ENCODE measurements around the gene TTLL8.
A peak's percentile ranks its signal among the peaks of the same experiment; 100 is the strongest.

TTLL8 gene

GRCh38 chr22:50014655-50015401, 43.3 kb downstream of the TTLL8 start:
- DNase-seq = peak in 2 of 3 donors; percentile 42 to 45
- H3K27me3 ChIP-seq (replicated peaks in 2 of 5; ENCODE audit: control insufficient read depth in 4 of 5, insufficient read depth in 5 of 5, low read length in 4 of 5) = peaks cover 0 to 51% (median 9%) of the 10 kb centered on the region in 5 experiments
- POLR2A ChIA-PET = interaction anchor here (0.6 kb wide), 1 partner anchor 94 kb away, joined by 3 read pairs; no protein-coding TSS in a partner anchor
- WGBS (ENCODE audit: insufficient coverage) = 3% methylated on average over 68 of the region's 91 CpGs
- no peaks in the 10 kb centered on the region for H3K9me3 ChIP-seq (ENCODE audit: control extremely low read depth in 1 of 5, control insufficient read depth in 4 of 5, insufficient read depth in 2 of 5, low read depth in 1 of 5, low read length in 4 of 5)
- H3K4me1 ChIP-seq (ENCODE audit: control extremely low read depth in 1 of 4, control insufficient read depth in 4 of 4, insufficient read depth in 4 of 4, low read length in 3 of 4) = peaks cover 7 to 62% (median 31%) of the 10 kb centered on the region in 4 experiments
- peak overlapping the region in 3 of 7 experiments; percentile 46 to 48 (median 48) for H3K4me3 ChIP-seq (ENCODE audit: control insufficient read depth in 1 of 7, extremely low read depth in 1 of 7, insufficient read depth in 4 of 7, low read depth in 2 of 7, low read length in 6 of 7)
- H3K27ac ChIP-seq (ENCODE audit: insufficient read depth in 1 of 2, low read depth in 1 of 2, low read length in 2 of 2, poor library complexity in 1 of 2, severe bottlenecking in 2 of 2) = no peak overlapping the region
- no peaks in the 10 kb centered on the region for H3K36me3 ChIP-seq (ENCODE audit: control insufficient read depth in 4 of 4, insufficient read depth in 4 of 4, low read length in 3 of 4)
- CTCF ChIA-PET = no interaction called here

DNA sequence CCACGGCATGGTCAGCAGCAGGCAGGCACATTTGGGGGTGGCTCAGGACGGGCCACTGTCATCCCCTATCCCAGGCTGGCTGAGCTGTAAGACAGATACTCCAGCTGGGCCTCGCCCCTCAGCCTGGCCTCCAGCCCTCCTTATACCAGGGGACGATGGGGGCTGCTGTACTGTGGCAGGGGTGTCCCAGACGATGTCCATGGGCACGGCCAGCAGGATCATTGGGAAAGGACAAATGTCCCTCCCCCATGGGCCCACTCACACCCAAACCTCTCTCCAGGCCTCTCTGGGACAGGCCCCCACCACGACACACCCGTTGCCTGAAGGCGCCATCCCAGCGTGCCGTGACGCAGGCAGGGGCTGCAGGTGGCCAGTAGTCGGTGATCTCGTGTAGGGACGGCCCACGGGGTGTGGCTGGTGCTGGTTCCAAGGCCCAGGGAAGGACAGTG, 44.0 kb downstream of the TTLL8 start:
- Histone ChIP-seq H3K36me3 (ENCODE audit: control insufficient read depth in 4 of 4, insufficient read depth in 4 of 4, low read length in 3 of 4) (no peaks in the 10 kb centered on the region), H3K4me1 (ENCODE audit: control extremely low read depth in 1 of 4, control insufficient read depth in 4 of 4, insufficient read depth in 4 of 4, low read length in 3 of 4) (peaks cover 7 to 57% (median 29%) of the 10 kb centered on the region in 4 experiments), H3K4me3 (ENCODE audit: control insufficient read depth in 1 of 7, extremely low read depth in 1 of 7, insufficient read depth in 4 of 7, low read depth in 2 of 7, low read length in 6 of 7) (no peak overlapping the region), H3K9me3 (ENCODE audit: control extremely low read depth in 1 of 5, control insufficient read depth in 4 of 5, insufficient read depth in 2 of 5, low read depth in 1 of 5, low read length in 4 of 5) (no peaks in the 10 kb centered on the region), H3K27me3 (replicated peaks in 2 of 5; ENCODE audit: control insufficient read depth in 4 of 5, insufficient read depth in 5 of 5, low read length in 4 of 5) (peaks cover 0 to 53% (median 11%) of the 10 kb centered on the region in 5 experiments), H3K27ac (ENCODE audit: insufficient read depth in 1 of 2, low read depth in 1 of 2, low read length in 2 of 2, poor library complexity in 1 of 2, severe bottlenecking in 2 of 2) (no peak overlapping the region)
- DNase-seq = no peak
- POLR2A ChIA-PET = interaction anchor here (0.6 kb wide), 1 partner anchor 656 kb away, joined by 4 read pairs; no protein-coding TSS in a partner anchor
- CTCF ChIA-PET = interaction anchor here (0.6 to 1.2 kb wide), 3 partner anchors 10 to 31 kb away, joined by 3 to 4 read pairs (median 3); no protein-coding TSS in a partner anchor
- 78% methylated on average over 11 of the region's 16 CpGs for WGBS (ENCODE audit: insufficient coverage)

- Histone ChIP-seq H3K27me3 (replicated peaks in 2 of 5; ENCODE audit: control insufficient read depth in 4 of 5, insufficient read depth in 5 of 5, low read length in 4 of 5) (peaks cover 0 to 53% (median 11%) of the 10 kb centered on the region in 5 experiments), H3K4me3 (ENCODE audit: control insufficient read depth in 1 of 7, extremely low read depth in 1 of 7, insufficient read depth in 4 of 7, low read depth in 2 of 7, low read length in 6 of 7) (no peak within 1 kb of the TSS), H3K36me3 (ENCODE audit: control insufficient read depth in 4 of 4, insufficient read depth in 4 of 4, low read length in 3 of 4) (no peaks in the 10 kb centered on the region), H3K27ac (ENCODE audit: insufficient read depth in 1 of 2, low read depth in 1 of 2, low read length in 2 of 2, poor library complexity in 1 of 2, severe bottlenecking in 2 of 2) (no peak within 1 kb of the TSS), H3K9me3 (ENCODE audit: control extremely low read depth in 1 of 5, control insufficient read depth in 4 of 5, insufficient read depth in 2 of 5, low read depth in 1 of 5, low read length in 4 of 5) (no peaks in the 10 kb centered on the region), H3K4me1 (ENCODE audit: control extremely low read depth in 1 of 4, control insufficient read depth in 4 of 4, insufficient read depth in 4 of 4, low read length in 3 of 4) (peaks cover 0 to 44% (median 23%) of the 10 kb centered on the region in 4 experiments)
- ChIA-PET CTCF (interaction anchor here (0.7 to 1.5 kb wide), 5 partner anchors 8 to 22 kb away, joined by 3 to 4 read pairs (median 3); no protein-coding TSS in a partner anchor), POLR2A (interaction anchor here (1.1 kb wide), 1 partner anchor 18 kb away, joined by 4 read pairs; no protein-coding TSS in a partner anchor)
- no peak for DNase-seq
- WGBS (ENCODE audit: insufficient coverage) = 95% methylated on average over 19 of the region's 29 CpGs
These were observed 45.6 kb downstream of the TTLL8 start, which contains the start of gene IL17REL for GRCh38 chr22:50012211-50013181. Gene IL17REL, minus strand, starts transcription at chr22:50012765. Its CDS starts 119 bp downstream, at chr22:50012646.

GRCh38 chr22:50011447-50012210, 46.5 kb downstream of the TTLL8 start:
- Histone ChIP-seq H3K36me3 (ENCODE audit: control insufficient read depth in 4 of 4, insufficient read depth in 4 of 4, low read length in 3 of 4) (no peaks in the 10 kb centered on the region), H3K4me3 (ENCODE audit: control insufficient read depth in 1 of 7, extremely low read depth in 1 of 7, insufficient read depth in 4 of 7, low read depth in 2 of 7, low read length in 6 of 7) (no peak overlapping the region), H3K4me1 (ENCODE audit: control extremely low read depth in 1 of 4, control insufficient read depth in 4 of 4, insufficient read depth in 4 of 4, low read length in 3 of 4) (peaks cover 0 to 36% (median 22%) of the 10 kb centered on the region in 4 experiments), H3K9me3 (ENCODE audit: control extremely low read depth in 1 of 5, control insufficient read depth in 4 of 5, insufficient read depth in 2 of 5, low read depth in 1 of 5, low read length in 4 of 5) (no peaks in the 10 kb centered on the region), H3K27ac (ENCODE audit: insufficient read depth in 1 of 2, low read depth in 1 of 2, low read length in 2 of 2, poor library complexity in 1 of 2, severe bottlenecking in 2 of 2) (no peak overlapping the region), H3K27me3 (replicated peaks in 2 of 5; ENCODE audit: control insufficient read depth in 4 of 5, insufficient read depth in 5 of 5, low read length in 4 of 5) (peaks cover 0 to 53% (median 11%) of the 10 kb centered on the region in 5 experiments)
- 68% methylated on average over 16 of the region's 18 CpGs for WGBS (ENCODE audit: insufficient coverage)
- ChIA-PET CTCF (interaction anchor here (1.0 to 1.5 kb wide), 2 partner anchors 10 to 18 kb away, joined by 3 read pairs; no protein-coding TSS in a partner anchor), POLR2A (no interaction called here)
- DNase-seq = no peak

DNA sequence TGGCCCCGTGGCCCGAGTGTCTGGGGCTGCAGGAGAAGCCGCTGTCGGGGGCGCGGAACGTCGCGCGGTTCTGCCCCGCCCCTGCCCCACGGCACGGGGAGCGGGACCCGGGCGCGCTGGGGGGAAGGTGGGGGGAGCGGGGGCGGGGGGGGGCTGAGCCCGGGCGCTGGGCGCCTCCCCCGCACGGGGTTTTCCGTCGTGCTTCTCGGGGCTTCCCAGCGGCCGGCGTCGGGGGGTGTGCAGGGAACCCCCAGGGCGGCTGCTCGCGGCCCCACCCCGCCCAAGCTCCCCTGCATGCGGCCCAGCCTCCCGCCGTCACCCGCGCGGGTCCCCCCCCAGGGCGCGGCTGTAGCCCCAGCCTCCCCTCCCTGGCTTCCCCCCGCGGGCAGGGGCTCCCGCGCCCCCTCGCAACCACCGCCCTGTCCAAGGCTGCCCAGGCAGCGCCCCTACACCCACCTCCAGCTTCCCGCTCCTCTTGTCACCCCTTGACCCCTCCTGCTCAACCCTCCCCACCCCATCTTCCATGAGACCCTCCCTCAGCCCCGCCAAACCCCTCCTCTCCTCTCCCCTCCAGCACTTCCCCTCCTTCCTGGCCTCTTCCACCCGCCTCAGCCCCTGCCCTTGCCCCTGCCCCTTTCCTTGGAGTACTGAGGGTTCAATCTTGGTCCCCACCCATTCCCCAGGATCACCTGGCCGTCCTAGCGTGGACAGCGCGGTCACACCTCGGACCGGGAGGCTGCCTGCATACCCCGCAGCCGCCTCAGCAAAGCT, 47.2 kb downstream of the TTLL8 start:
- Histone ChIP-seq H3K27ac (ENCODE audit: insufficient read depth in 1 of 2, low read depth in 1 of 2, low read length in 2 of 2, poor library complexity in 1 of 2, severe bottlenecking in 2 of 2) (no peak overlapping the region), H3K4me3 (ENCODE audit: control insufficient read depth in 1 of 7, extremely low read depth in 1 of 7, insufficient read depth in 4 of 7, low read depth in 2 of 7, low read length in 6 of 7) (peak overlapping the region in 2 of 7 experiments; percentile 11 to 45), H3K27me3 (replicated peaks in 2 of 5; ENCODE audit: control insufficient read depth in 4 of 5, insufficient read depth in 5 of 5, low read length in 4 of 5) (peaks cover 0 to 53% (median 11%) of the 10 kb centered on the region in 5 experiments), H3K36me3 (ENCODE audit: control insufficient read depth in 4 of 4, insufficient read depth in 4 of 4, low read length in 3 of 4) (no peaks in the 10 kb centered on the region), H3K4me1 (ENCODE audit: control extremely low read depth in 1 of 4, control insufficient read depth in 4 of 4, insufficient read depth in 4 of 4, low read length in 3 of 4) (peaks cover 0 to 28% (median 18%) of the 10 kb centered on the region in 4 experiments), H3K9me3 (ENCODE audit: control extremely low read depth in 1 of 5, control insufficient read depth in 4 of 5, insufficient read depth in 2 of 5, low read depth in 1 of 5, low read length in 4 of 5) (no peaks in the 10 kb centered on the region)
- POLR2A ChIA-PET = no interaction called here
- WGBS (ENCODE audit: insufficient coverage) = 5% methylated on average over 35 of the region's 61 CpGs
- DNase-seq = peak in 2 of 3 donors; percentile 70 to 72
- CTCF ChIA-PET = interaction anchor here (1.5 kb wide), 1 partner anchor 17 kb away, joined by 3 read pairs; no protein-coding TSS in a partner anchor
